Measurements from ENCODE around the gene IGSF21. TPM values are rescaled to one million over a fixed set of nuclear protein-coding genes. Genes with fewer than 3 reads are reported as not detected.

Gene IGSF21
- total RNA-seq, 4 donors from 2014 or later = not detected

GRCh38 chr1:18410407-18410806 is 302.8 kb downstream of the IGSF21 start:
- no peaks in the 10 kb centered on the region for H3K9me3 ChIP-seq
- TF ChIP-seq POLR2A (IDR thresholded peaks at IDR 0.05) (no peak), CTCF (IDR thresholded peaks at IDR 0.05) (no peak)
- H3K4me3 ChIP-seq = no peak overlapping the region
- H3K36me3 ChIP-seq = no peaks in the 10 kb centered on the region
- no peaks in the 10 kb centered on the region for H3K27me3 ChIP-seq
- DNase-seq = no peak
- H3K27ac ChIP-seq = no peak overlapping the region
- no peaks in the 10 kb centered on the region for H3K4me1 ChIP-seq

DNA sequence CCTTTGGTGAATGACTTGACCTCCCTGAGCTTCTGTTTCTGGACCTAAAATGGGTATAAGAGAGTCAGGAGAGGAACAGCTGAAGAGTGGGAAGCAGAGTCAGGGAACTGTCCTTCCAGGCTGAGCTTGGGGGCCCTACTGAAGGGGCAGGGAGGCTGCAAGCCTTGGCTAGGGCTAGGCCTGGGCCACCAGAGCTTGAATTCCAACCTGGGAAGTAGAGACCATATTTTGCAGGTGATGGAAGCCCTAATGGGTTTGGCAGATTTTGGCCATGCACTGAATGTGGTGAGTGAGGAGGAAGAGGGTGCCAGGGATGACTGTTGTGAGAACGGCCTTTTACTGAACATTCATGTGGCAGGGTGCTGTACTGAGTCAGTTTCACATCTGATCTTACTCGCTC is 303.7 kb downstream of the IGSF21 start:
- no peaks in the 10 kb centered on the region for H3K9me3 ChIP-seq
- H3K4me1 ChIP-seq = no peaks in the 10 kb centered on the region
- DNase-seq = no peak
- H3K27ac ChIP-seq = no peak overlapping the region
- no peak for TF ChIP-seq CTCF (IDR thresholded peaks at IDR 0.05)
- TF ChIP-seq POLR2A (IDR thresholded peaks at IDR 0.05) = no peak
- H3K36me3 ChIP-seq = no peaks in the 10 kb centered on the region
- H3K4me3 ChIP-seq = no peak overlapping the region
- H3K27me3 ChIP-seq = no peaks in the 10 kb centered on the region

DNA sequence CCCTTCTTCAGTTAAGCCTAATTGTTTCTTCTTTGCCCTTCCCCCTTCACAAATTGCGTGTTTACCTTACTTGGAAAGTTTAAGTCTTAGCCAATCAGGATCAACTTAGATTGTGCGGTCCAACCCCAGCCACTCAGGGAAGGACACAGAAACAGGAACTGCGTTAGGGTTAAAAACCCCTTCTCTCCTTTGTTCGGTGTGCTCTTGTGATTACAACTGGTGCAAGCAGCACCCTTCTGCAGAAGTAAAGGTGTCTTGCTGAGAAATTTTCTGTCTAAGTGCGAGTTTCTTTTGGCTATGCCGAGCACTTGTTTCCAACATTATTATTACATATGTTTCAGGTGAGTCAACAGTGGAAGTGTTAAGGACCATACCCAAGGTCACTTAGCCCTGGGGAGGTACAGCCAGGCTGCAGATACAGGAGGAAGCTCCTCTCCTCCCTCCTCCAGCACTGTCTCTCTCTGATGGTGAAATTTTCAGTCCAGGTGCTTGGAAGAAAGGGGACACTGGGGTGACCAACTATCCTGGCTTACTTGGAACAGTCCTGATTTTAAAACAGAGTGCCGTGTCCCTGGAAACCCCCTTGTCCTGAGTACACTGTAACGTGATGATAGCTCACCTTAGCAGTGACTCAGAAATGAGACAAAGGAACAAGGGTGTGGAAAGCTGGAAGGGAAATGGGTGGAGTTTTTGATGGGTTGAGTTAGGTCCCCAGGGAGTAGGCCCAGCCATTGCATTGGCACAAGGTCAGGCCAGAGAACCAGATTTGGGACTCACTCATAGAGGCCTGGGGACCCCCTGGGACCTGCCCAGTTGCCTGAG is 304.4 kb downstream of the IGSF21 start:
- DNase-seq = no peak
- H3K4me1 ChIP-seq = no peaks in the 10 kb centered on the region
- TF ChIP-seq CTCF (IDR thresholded peaks at IDR 0.05) = no peak
- TF ChIP-seq POLR2A (IDR thresholded peaks at IDR 0.05) = no peak
- no peak overlapping the region for H3K27ac ChIP-seq
- no peaks in the 10 kb centered on the region for H3K9me3 ChIP-seq
- H3K4me3 ChIP-seq = no peak overlapping the region
- H3K27me3 ChIP-seq = no peaks in the 10 kb centered on the region
- H3K36me3 ChIP-seq = no peaks in the 10 kb centered on the region

GRCh38 chr1:18412882-18413353 is 305.3 kb downstream of the IGSF21 start:
- H3K4me1 ChIP-seq = no peaks in the 10 kb centered on the region
- no peaks in the 10 kb centered on the region for H3K9me3 ChIP-seq
- no peak for DNase-seq
- TF ChIP-seq CTCF (IDR thresholded peaks at IDR 0.05) (no peak), POLR2A (IDR thresholded peaks at IDR 0.05) (no peak)
- no peaks in the 10 kb centered on the region for H3K27me3 ChIP-seq
- H3K36me3 ChIP-seq = no peaks in the 10 kb centered on the region
- H3K4me3 ChIP-seq = no peak overlapping the region
- H3K27ac ChIP-seq = no peak overlapping the region

DNA sequence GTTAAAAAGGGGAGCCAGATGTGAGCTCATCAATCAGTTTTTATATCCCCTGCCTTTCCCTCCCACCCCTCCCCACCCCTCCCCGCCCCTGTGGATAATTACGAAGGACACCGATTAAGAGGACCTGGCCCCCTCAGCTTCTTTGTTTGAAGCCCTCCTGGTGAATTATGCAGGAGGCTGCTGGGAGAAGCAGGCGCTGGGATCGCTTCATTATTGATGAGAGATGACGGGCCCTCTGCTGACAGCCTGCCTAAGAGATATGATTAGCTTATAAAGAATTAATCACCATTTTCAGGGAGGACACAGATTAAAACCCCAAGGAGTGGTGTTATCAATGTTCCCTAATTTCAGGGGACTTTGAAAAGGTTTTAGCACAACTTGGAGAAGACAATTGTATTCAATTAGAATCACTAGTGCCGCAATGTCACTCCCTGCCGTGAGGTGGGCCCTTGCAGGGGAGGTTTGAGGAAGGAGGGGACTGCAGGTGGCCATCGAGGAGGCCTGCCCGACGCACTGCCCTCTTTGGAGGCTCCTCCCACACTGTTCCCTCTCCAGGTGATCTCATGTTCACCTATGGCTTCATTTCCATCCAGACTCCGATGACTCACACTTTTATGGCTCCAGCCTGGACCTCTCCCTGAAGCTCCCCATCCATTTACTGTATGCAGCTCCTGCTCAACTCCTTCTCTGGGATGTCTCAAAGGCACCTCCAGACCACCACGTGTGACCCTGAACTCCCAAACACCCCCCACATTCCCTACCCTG is 306.1 kb downstream of the IGSF21 start:
- DNase-seq = peak in 1 of 3 donors; percentile 57
- TF ChIP-seq CTCF (IDR thresholded peaks at IDR 0.05) = no peak
- no peak for TF ChIP-seq POLR2A (IDR thresholded peaks at IDR 0.05)
- H3K4me1 ChIP-seq = no peaks in the 10 kb centered on the region
- H3K27ac ChIP-seq = no peak overlapping the region
- no peak overlapping the region for H3K4me3 ChIP-seq
- H3K9me3 ChIP-seq = no peaks in the 10 kb centered on the region
- no peaks in the 10 kb centered on the region for H3K27me3 ChIP-seq
- H3K36me3 ChIP-seq = no peaks in the 10 kb centered on the region
